ENCODE results near the gene CTBS.
"Not testable (repeated sequence)": the region's sequence is repeated elsewhere in the genome, so short reads cannot be mapped to it uniquely, and the experiment has no call there.

CTBS gene

GRCh38 chr1:84573967-84574842 is at the start of gene CTBS:
CTBS (minus strand) TSS chr1:84574440; CDS start chr1:84574415, 25 bp downstream.
- DNase-seq, result peak; percentile 90

GRCh38 chr1:84621553-84621952 is 47.3 kb upstream of the CTBS start:
- DNase-seq, result no peak

- DNase-seq, result peak; percentile 77
Observed at GRCh38 chr1:84620720-84621313, 46.6 kb upstream of the CTBS start.

- DNase-seq, result no peak
Observed at GRCh38 chr1:84619383-84620102, 45.3 kb upstream of the CTBS start.

- no peak for DNase-seq
Observed at GRCh38 chr1:84617349-84617748, 43.1 kb upstream of the CTBS start.

GRCh38 chr1:84615790-84616189 is 41.5 kb upstream of the CTBS start:
- DNase-seq, result no peak

- DNase-seq, result no peak
Observed at GRCh38 chr1:84613887-84614286, 39.6 kb upstream of the CTBS start.

- no peak for DNase-seq
Observed at GRCh38 chr1:84613026-84613425, 38.8 kb upstream of the CTBS start.

- DNase-seq, result no peak
Observed at GRCh38 chr1:84611796-84612195, 37.6 kb upstream of the CTBS start.

GRCh38 chr1:84611091-84611490 is 36.9 kb upstream of the CTBS start:
- DNase-seq, result no peak

GRCh38 chr1:84606977-84607376 is 32.7 kb upstream of the CTBS start:
- DNase-seq, result no peak

GRCh38 chr1:84605157-84605556 is 30.9 kb upstream of the CTBS start:
- no peak for DNase-seq

GRCh38 chr1:84603941-84604830 is 29.9 kb upstream of the CTBS start:
- DNase-seq, result no peak

GRCh38 chr1:84603223-84603622 is 29.0 kb upstream of the CTBS start:
- no peak for DNase-seq

- DNase-seq, result no peak
Observed at GRCh38 chr1:84600796-84601195, 26.6 kb upstream of the CTBS start.

- DNase-seq, result no peak
Observed at GRCh38 chr1:84598846-84599741, 24.9 kb upstream of the CTBS start.

GRCh38 chr1:84598418-84598817 is 24.2 kb upstream of the CTBS start:
- DNase-seq, result no peak

GRCh38 chr1:84597011-84597410 is 22.8 kb upstream of the CTBS start:
- DNase-seq, result no peak

GRCh38 chr1:84594959-84595358 is 20.7 kb upstream of the CTBS start:
- DNase-seq, result not testable (repeated sequence)

- DNase-seq, result no peak
Observed at GRCh38 chr1:84587099-84587498, 12.9 kb upstream of the CTBS start.

GRCh38 chr1:84585803-84586202 is 11.6 kb upstream of the CTBS start:
- no peak for DNase-seq

GRCh38 chr1:84584126-84584525 is 9.9 kb upstream of the CTBS start:
- DNase-seq, result no peak

All from CD4-positive, alpha-beta T cell treated with Interleukin-15 for 1 hour (primary cell).